CD4-positive, alpha-beta T cell (primary cell): ENCODE data around the gene TRPM5. TPM values are rescaled to one million over a fixed set of nuclear protein-coding genes. Genes with fewer than 3 reads are reported as not detected.

Experiments
- ATAC-seq: fragments of 200-7000 bp; cut with Tn5 transposase; one replicate; pipeline ENCODE4 v1.10.0; 2022; ENCODE audit warnings: mild to moderate bottlenecking; ENCODE audit not compliant: poor library complexity
- CTCF ChIA-PET: fragments of 350-600 bp; sonication (Branson Sonifier 250); formaldehyde crosslinking; loops from one replicate; lab custom pipeline; 2021; ENCODE audit warnings: antibody characterized with exemption, inconsistent platforms; lab: Charles Lee
- POLR2A ChIA-PET: fragments of 350-600 bp; sonication (Branson Sonifier 250); formaldehyde crosslinking; loops from one replicate; lab custom pipeline; 2021; ENCODE audit warnings: antibody characterized with exemption, inconsistent platforms; lab: Charles Lee
- DNase-seq, 14 experiments: peaks; one replicate each; pipeline ENCODE4 v3.0.0-alpha.2; 2013 to 2020; ENCODE audit warnings: mixed read lengths in 2 of 14
- H3K27ac ChIP-seq, 2 donors: one replicate each; pipeline versions ENCODE4 v1.5.1 to v1.7.0; 2013; ENCODE audit warnings: low read length in 2 of 2, low read depth in 1 of 2, mild to moderate bottlenecking in 1 of 2
- H3K27me3 ChIP-seq, 2 experiments: 1 replicate in 1 of 2; 2 replicates in 1 of 2; pipeline versions ENCODE4 v1.6.1 to v1.7.0; 2013; ENCODE audit warnings: low read length in 2 of 2, control low read depth in 1 of 2, mild to moderate bottlenecking in 1 of 2, moderate library complexity in 1 of 2; ENCODE audit not compliant: insufficient read depth in 2 of 2, control insufficient read depth in 1 of 2
- H3K36me3 ChIP-seq: one replicate; pipeline ENCODE4 v1.6.1; 2013; ENCODE audit warnings: low read length, control low read depth; ENCODE audit not compliant: insufficient read depth
- H3K4me1 ChIP-seq: one replicate; pipeline ENCODE4 v1.6.1; 2013; ENCODE audit warnings: low read length, control low read depth; ENCODE audit not compliant: insufficient read depth
- H3K4me3 ChIP-seq: one replicate; pipeline ENCODE4 v1.5.1; 2013; ENCODE audit warnings: mild to moderate bottlenecking, low read length, moderate library complexity
- H3K9me3 ChIP-seq, 2 experiments: 1 replicate in 1 of 2; 2 replicates in 1 of 2; pipeline versions ENCODE4 v1.6.1 to v1.7.0; 2013; ENCODE audit warnings: low read length in 2 of 2, mild to moderate bottlenecking in 2 of 2, control low read depth in 1 of 2, moderate library complexity in 1 of 2; ENCODE audit not compliant: control insufficient read depth in 1 of 2, insufficient read depth in 1 of 2
- H3K27ac Mint-ChIP-seq: one replicate; pipeline ENCODE4 v1.8.0; 2020; ENCODE audit warnings: mixed read lengths
- H3K27me3 Mint-ChIP-seq: one replicate; pipeline ENCODE4 v1.8.0; 2021; ENCODE audit warnings: mixed read lengths
- H3K36me3 Mint-ChIP-seq: one replicate; pipeline ENCODE4 v1.8.0; 2021; ENCODE audit warnings: low read depth, mixed read lengths
- H3K4me1 Mint-ChIP-seq: one replicate; pipeline ENCODE4 v1.8.0; 2021; ENCODE audit warnings: low read depth, mixed read lengths
- H3K4me3 Mint-ChIP-seq: one replicate; pipeline ENCODE4 v1.8.0; 2020; ENCODE audit warnings: mild to moderate bottlenecking, mixed read lengths
- H3K9me3 Mint-ChIP-seq: one replicate; pipeline ENCODE4 v1.8.0; 2020; ENCODE audit warnings: mixed read lengths
- CTCF ChIP-seq: fragments of 200-600 bp; IDR thresholded peaks from one replicate; pipeline ENCODE4 v1.8.0; 2022; ENCODE audit warnings: antibody characterized with exemption, mild to moderate bottlenecking
- intact Hi-C, 2 experiments: fragments of 100-400 bp; cut with DNase I in 1 of 2; cut with micrococcal nuclease in 1 of 2; formaldehyde crosslinking; loops; one replicate each; pipeline versions ENCODE4 v1.15.1 to v1.9.0; 2023 to 2025; cut with DNase I, micrococcal nuclease
- total RNA-seq, 174 experiments: library from RNA in 2 of 174; stranded (reverse) in 2 of 174; gene quantifications; one replicate each; pipeline ENCODE4 v1.2.3 and lab custom pipeline; 2021 to 2026

The TRPM5 gene
- total RNA-seq, 2 experiments from 2014 or later = 0.91 to 1.3 TPM

DNA sequence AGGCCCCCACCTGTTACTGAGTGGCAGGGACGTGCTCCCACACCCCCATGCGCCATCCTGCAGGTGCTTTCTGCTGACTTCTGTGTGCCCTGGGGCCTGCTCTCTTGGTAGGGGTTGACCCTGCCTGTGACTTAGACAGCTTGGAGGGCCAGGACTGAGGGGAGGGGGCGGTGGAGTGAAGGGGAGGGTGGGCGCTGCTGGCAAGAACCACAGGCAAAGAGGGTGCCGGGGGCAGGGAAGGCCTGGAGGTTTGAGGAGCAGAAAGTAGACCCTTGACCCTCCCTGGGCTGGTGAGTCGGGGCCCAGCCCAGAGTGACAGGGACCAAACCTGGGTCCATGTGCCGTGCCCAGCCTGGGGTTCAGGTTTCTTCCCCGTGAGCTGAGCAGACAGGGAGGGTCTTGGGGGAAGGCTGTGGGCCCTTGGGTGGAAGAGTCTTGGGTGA is 18.2 kb upstream of the TRPM5 start:
- TF ChIP-seq CTCF = no peak
- peaks cover 4% of the 10 kb centered on the region for H3K36me3 Mint-ChIP-seq

DNA sequence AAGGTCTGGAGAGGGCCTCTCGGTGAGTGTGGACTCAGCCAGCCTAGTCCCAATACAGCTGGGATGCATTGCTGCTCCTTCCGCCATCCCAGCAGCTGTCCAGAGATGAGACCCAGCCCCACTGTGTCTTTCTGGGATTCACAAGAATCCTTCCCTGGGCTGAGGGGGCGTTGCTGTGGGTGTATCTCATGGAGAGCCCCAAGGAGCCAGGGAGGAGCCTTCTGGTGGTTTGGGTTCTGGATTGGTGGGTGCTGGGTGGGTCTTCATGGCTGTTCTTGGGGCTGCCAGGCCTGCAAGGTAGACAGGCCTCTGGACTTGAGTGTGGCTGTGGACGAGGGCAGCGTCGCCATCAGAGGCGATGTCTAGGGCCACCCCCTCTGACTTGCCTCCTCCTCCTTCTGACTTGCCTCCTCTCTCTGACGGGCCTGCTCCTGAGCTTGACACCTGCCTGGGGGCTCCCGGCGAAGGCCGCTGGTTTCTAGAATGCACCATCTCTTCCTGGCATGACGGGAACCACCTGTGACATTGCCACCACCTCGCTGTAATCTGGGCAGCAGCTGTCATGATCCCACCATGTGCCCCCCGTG is 17.7 kb upstream of the TRPM5 start:
- Mint-ChIP-seq H3K27ac (peak overlapping the region; percentile 42), H3K36me3 (no peaks in the 10 kb centered on the region), H3K4me1 (peaks cover 66% of the 10 kb centered on the region), H3K4me3 (no peak overlapping the region), H3K9me3 (no peaks in the 10 kb centered on the region), H3K27me3 (no peaks in the 10 kb centered on the region)
- no peak overlapping the region for H3K4me3 ChIP-seq
- no peaks in the 10 kb centered on the region for H3K36me3 ChIP-seq
- H3K27me3 ChIP-seq = no peaks in the 10 kb centered on the region
- H3K27ac ChIP-seq = no peak overlapping the region
- DNase-seq = no peak
- POLR2A ChIA-PET = no interaction called here
- intact Hi-C loops = no loop called here
- no peaks in the 10 kb centered on the region for H3K9me3 ChIP-seq
- H3K4me1 ChIP-seq = peaks cover 57% of the 10 kb centered on the region
- CTCF ChIA-PET = no interaction called here
- TF ChIP-seq CTCF = no peak
- ATAC-seq = no peak

More for the DNA sequence above, 18.2 kb upstream of the TRPM5 start:
- DNase-seq (no peak), ATAC-seq (no peak)
- Histone ChIP-seq H3K36me3 (no peaks in the 10 kb centered on the region), H3K4me3 (no peak overlapping the region), H3K27me3 (no peaks in the 10 kb centered on the region), H3K9me3 (no peaks in the 10 kb centered on the region), H3K27ac (no peak overlapping the region), H3K4me1 (peaks cover 62% of the 10 kb centered on the region)
- CTCF ChIA-PET = no interaction called here
- H3K4me1 Mint-ChIP-seq = peaks cover 67% of the 10 kb centered on the region
- intact Hi-C loops = no loop called here
- H3K27me3 Mint-ChIP-seq = no peaks in the 10 kb centered on the region
- peak overlapping the region; percentile 30 for H3K4me3 Mint-ChIP-seq
- peak overlapping the region; percentile 42 for H3K27ac Mint-ChIP-seq
- POLR2A ChIA-PET = no interaction called here
- H3K9me3 Mint-ChIP-seq = no peaks in the 10 kb centered on the region

GRCh38 chr11:2461253-2461955 is 17.1 kb upstream of the TRPM5 start:
- Histone ChIP-seq H3K4me3 (no peak overlapping the region), H3K9me3 (no peaks in the 10 kb centered on the region), H3K27ac (no peak overlapping the region), H3K36me3 (no peaks in the 10 kb centered on the region), H3K4me1 (peaks cover 50% of the 10 kb centered on the region), H3K27me3 (no peaks in the 10 kb centered on the region)
- H3K27me3 Mint-ChIP-seq = no peaks in the 10 kb centered on the region
- intact Hi-C loops = no loop called here
- no peak overlapping the region for H3K4me3 Mint-ChIP-seq
- POLR2A ChIA-PET = no interaction called here
- no peaks in the 10 kb centered on the region for H3K9me3 Mint-ChIP-seq
- no peak for DNase-seq
- CTCF ChIA-PET = no interaction called here
- ATAC-seq = no peak
- no peak overlapping the region for H3K27ac Mint-ChIP-seq
- TF ChIP-seq CTCF = no peak
- H3K36me3 Mint-ChIP-seq = no peaks in the 10 kb centered on the region
- H3K4me1 Mint-ChIP-seq = peaks cover 60% of the 10 kb centered on the region
